GM06990 (cell line): ENCODE measurements around the gene KRT35.
A peak's percentile ranks its signal among the peaks of the same experiment; 100 is the strongest.

ENCODE experiments used
- DNase-seq: peaks from one replicate; pipeline ENCODE4 v3.0.0-alpha.2; 2011; ENCODE audit not compliant: insufficient read length; ENCODE audit errors: extremely low read depth
- H3K27me3 ChIP-seq: replicated peaks from 2 replicates; pipeline ENCODE4 v1.6.0; 2011; ENCODE audit warnings: low read length; ENCODE audit not compliant: control insufficient read depth, insufficient read depth
- H3K36me3 ChIP-seq: 2 replicates; pipeline ENCODE4 v1.5.1; 2011; ENCODE audit warnings: low read length; ENCODE audit not compliant: control insufficient read depth, insufficient read depth
- H3K4me3 ChIP-seq: replicated peaks from 2 replicates; pipeline ENCODE4 v1.5.1; 2011; ENCODE audit warnings: low read depth, mild to moderate bottlenecking, control low read depth, low read length
- TF ChIP-seq, protein P1 (sequence below): IDR thresholded peaks from 2 replicates; pipeline ENCODE4 v1.5.1; 2011; ENCODE audit warnings: low read length, control low read depth, mild to moderate bottlenecking, inconsistent platforms; ENCODE audit not compliant: insufficient read depth, poor library complexity, severe bottlenecking

KRT35 gene

DNA sequence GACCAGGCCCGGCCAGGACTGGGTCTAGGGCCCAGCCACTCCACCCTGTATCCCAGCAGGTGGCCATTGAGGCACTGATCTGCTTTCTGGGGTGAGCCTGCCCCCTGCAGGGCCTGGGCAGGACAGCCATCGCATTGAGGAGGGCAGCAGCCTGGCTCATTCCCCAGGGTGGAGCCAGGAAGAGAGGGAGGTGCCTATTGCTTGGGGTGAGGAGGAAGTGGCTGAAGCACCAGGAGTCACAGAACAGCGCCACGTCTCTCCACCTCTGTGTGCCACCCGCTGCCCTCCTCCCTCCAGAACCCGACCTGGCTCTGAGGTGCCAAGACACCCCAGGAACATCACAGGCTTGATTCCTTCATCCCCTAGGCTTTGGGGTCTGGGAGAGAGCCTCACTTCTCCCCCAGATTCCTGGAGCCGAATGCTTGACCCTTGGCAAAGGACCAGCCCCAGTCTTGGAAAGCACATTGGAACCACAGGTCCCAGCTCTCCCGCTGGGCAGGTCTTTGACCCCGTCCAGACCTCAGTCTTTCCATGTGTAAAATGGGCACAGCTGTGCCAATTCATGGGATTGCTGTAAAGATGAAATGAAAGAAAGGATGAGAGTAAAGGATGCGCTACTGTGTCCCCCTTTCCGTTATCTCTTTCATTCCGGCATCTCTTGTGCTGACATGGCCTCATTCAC is 16.0 kb upstream of the KRT35 start:
- no peak overlapping the region for H3K4me3 ChIP-seq
- H3K27me3 ChIP-seq, result no peaks in the 10 kb centered on the region
- no peaks in the 10 kb centered on the region for H3K36me3 ChIP-seq
- TF ChIP-seq, protein P1, sequence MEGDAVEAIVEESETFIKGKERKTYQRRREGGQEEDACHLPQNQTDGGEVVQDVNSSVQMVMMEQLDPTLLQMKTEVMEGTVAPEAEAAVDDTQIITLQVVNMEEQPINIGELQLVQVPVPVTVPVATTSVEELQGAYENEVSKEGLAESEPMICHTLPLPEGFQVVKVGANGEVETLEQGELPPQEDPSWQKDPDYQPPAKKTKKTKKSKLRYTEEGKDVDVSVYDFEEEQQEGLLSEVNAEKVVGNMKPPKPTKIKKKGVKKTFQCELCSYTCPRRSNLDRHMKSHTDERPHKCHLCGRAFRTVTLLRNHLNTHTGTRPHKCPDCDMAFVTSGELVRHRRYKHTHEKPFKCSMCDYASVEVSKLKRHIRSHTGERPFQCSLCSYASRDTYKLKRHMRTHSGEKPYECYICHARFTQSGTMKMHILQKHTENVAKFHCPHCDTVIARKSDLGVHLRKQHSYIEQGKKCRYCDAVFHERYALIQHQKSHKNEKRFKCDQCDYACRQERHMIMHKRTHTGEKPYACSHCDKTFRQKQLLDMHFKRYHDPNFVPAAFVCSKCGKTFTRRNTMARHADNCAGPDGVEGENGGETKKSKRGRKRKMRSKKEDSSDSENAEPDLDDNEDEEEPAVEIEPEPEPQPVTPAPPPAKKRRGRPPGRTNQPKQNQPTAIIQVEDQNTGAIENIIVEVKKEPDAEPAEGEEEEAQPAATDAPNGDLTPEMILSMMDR, result peak; percentile 72
- peak; percentile 56 for DNase-seq

DNA sequence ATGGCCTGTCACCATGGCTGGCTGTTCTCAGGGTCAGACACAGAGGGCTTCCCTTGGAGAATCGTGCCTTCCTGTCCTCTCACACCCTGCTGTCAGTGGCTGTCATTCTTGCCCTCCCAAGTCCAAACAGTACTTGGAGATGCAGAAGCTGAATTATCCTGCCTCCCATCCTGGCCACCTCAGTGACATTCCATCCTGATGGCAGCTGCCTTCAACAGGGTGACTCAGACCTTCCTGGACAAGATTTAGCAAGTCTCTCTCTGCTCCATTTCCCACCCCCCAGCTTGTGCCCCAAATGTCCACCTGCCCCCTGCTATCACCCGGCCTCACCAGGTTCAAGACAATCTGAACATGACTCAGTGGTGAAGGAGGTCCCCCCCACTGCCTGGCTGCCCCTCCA is 13.6 kb upstream of the KRT35 start:
- TF ChIP-seq, protein P1, result no peak
- DNase-seq, result no peak
- Histone ChIP-seq H3K36me3 (no peaks in the 10 kb centered on the region), H3K27me3 (no peaks in the 10 kb centered on the region), H3K4me3 (no peak overlapping the region)

DNA sequence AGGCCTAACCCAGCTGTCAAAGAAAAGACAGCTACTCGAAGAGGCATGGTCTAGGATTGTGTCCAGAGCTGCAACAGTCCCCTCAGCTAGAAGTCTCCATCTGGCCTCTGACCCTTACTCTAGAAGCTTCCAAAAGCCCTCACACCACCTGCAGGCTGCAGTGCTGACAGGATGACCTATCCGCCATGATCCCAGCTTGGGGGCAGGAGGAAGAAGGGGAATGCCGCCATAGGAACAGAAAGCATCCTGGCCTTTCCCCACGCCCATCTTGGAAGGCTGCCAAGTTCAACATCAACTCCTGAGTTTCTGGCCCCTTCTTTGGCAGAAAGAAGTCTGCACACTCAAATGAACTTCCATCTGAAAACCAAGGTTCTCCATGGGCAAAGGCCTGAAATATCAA is 11.8 kb upstream of the KRT35 start:
- H3K36me3 ChIP-seq, result no peaks in the 10 kb centered on the region
- H3K4me3 ChIP-seq, result no peak overlapping the region
- no peak for DNase-seq
- TF ChIP-seq, protein P1, result no peak
- H3K27me3 ChIP-seq, result no peaks in the 10 kb centered on the region

DNA sequence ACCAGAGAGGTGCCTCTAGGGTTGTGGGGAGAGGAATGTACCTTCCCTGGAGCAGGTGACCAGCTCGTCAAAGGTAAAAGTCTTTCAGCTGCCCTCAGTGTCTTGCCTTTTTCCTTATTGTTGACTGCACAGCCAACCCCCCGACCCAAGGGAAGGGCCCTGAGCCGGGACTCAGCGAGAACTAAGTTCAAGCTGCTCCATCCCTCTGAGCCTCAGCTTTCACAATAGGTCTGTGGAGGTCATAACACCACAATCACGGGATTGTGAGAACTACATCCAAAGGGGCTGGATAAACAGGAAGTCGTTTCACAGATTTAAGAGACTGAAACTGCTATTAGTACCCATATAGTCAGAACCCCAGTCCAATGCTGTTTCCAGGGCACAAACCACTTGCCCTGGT is 11.4 kb upstream of the KRT35 start:
- Histone ChIP-seq H3K27me3 (no peaks in the 10 kb centered on the region), H3K36me3 (no peaks in the 10 kb centered on the region), H3K4me3 (no peak overlapping the region)
- TF ChIP-seq, protein P1, result no peak
- DNase-seq, result no peak

DNA sequence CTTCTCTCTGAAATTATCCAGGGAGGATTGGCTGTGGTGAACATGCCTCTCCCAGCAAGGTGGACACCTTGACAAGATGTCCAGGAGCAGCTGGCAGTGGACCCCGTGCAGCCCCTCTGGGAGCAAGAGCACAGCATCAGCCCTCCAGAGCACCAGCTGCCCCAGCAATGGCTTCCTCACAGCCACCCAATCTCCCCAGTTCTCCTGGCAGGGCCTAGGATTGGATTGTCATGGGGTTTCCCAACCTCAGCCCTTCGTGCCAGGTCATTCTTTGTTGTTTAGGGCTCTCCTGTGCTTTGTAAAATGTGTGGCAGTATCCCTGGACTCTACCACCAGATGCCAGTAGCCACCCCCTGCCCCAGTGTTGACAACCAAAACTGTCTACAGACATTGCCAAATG is 10.5 kb upstream of the KRT35 start:
- no peak overlapping the region for H3K4me3 ChIP-seq
- DNase-seq, result no peak
- no peaks in the 10 kb centered on the region for H3K36me3 ChIP-seq
- TF ChIP-seq, protein P1, result no peak
- no peaks in the 10 kb centered on the region for H3K27me3 ChIP-seq
